GM12872 (cell line): ENCODE results near the gene BRSK2.

ENCODE experiments used
- TF ChIP-seq, protein P1 (sequence below): IDR thresholded peaks from 3 replicates; pipeline ENCODE4 v1.5.1; 2011; ENCODE audit warnings: low read depth, mild to moderate bottlenecking, low read length, moderate library complexity; ENCODE audit not compliant: insufficient read depth

The BRSK2 gene

DNA sequence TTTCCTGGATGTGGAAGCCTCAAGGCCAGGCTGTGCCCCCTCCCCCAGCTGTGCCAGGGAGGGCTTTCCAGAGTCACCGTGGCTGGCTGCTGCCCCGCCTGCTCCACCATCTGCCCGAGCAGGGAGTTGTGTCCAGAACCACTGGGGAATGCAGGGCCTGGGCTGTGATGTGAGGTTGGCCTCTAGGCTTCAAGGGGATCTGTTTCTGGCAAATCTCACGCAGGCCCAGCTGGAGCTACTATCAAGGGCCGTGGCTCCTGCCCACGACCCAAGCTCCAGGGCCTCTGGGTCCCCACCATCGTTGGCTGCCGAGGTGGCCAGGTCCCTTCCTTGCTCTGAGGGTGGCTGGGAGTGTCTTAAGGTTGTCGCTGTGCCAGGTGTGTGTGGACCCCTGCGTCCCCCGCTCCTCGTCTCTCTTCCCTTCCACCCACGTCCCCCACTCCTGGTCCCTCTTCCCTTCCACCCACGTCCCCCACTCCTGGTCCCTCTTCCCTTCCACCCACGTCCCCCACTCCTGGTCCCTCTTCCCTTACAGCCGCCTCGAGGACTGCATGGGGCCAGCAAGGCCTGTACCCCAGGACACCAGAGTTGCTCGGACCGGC lies 6.1 kb downstream of the BRSK2 start:
- TF ChIP-seq, protein P1, sequence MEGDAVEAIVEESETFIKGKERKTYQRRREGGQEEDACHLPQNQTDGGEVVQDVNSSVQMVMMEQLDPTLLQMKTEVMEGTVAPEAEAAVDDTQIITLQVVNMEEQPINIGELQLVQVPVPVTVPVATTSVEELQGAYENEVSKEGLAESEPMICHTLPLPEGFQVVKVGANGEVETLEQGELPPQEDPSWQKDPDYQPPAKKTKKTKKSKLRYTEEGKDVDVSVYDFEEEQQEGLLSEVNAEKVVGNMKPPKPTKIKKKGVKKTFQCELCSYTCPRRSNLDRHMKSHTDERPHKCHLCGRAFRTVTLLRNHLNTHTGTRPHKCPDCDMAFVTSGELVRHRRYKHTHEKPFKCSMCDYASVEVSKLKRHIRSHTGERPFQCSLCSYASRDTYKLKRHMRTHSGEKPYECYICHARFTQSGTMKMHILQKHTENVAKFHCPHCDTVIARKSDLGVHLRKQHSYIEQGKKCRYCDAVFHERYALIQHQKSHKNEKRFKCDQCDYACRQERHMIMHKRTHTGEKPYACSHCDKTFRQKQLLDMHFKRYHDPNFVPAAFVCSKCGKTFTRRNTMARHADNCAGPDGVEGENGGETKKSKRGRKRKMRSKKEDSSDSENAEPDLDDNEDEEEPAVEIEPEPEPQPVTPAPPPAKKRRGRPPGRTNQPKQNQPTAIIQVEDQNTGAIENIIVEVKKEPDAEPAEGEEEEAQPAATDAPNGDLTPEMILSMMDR, result no peak

DNA sequence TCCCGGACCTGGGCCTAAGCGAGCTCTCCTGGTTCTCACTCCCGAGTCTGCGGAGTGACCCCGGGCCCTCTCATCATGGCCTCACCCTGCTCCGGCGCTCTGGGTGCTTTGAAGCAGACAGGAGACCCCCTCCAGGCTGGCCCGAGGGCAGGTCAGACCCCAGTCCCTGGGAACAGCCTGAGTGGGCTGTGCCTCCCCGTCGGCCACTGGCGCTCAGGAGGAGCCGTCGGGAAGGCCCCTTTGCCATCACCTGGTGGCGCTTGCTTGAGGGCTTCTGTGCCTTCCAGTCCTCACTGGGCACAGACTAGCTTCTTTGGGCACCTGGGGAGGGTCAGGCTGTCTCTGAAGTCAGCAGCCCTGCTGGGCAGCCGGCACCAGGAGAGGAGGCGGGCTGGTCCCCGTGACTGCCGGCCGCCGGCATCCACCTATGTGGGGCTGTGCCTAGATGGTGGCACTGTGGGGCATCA lies 6.7 kb downstream of the BRSK2 start:
- TF ChIP-seq, protein P1, result no peak

DNA sequence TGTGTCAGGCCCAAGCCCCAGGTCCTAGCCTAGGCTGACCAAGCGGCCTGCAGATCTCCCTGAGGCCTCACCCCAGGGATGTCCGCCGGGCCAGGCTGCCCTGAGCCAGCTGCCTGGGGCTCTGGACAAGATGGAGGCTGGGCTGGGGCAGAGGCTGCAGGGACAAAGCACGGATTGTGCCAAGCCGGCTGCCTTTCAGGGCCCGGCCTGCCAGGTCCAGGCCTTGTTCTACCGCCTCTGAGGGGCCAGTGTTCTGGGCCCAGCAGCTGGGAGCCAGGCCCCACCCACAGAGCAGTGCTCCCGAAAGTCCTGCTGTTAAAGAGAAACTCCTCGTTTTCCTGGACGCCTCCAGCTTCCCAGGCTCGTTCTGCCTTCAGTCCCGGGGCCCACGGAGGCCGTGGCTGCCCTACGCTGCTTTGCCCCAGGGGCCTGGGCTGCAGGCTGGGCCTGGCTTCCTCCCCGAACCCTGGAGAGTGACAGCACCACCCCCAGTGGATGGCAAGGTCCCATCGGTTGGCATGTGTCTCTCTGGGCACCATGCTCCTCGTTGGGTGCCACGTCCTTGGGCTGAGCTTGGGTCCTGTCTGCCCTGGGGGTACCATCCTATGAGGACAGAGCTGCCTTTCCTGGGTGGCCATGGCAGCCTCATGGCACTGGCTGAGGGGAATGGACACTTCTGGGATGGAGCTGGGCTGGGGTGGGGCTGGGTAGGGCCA lies 7.6 kb downstream of the BRSK2 start:
- TF ChIP-seq, protein P1, result no peak

DNA sequence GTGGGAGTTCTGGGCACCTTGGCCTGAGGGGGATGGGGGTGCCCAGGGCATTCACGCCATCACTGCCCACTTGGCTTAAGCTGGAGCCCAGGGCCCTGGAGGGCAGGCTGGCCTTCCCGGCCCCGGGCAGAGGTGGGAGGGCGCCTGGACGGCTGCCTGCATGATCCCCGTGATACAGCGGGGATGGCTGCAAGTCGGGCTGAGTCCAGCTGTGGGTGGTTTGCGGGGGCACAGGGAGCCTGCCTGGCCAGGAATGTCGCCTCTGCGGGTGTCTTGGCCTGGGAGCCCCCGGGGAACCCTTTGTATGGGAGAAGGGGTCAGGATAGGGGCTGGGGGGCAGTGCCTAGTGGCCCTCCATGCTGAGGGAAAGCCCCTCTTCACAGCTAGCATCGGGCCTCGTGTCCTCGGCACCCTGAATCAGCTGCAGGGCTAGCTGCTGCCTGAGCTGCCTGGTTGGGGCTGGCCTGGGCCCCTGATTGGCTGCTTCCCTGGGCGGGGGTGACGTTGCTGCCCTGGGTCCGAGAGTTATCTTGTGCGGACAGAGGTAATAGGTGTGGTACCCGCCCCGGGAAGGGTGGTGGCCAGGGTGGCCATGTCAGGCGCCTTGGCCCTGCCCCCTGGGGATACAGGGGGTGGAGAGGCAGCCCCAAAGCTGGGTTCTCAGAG lies 8.3 kb downstream of the BRSK2 start:
- TF ChIP-seq, protein P1, result no peak

DNA sequence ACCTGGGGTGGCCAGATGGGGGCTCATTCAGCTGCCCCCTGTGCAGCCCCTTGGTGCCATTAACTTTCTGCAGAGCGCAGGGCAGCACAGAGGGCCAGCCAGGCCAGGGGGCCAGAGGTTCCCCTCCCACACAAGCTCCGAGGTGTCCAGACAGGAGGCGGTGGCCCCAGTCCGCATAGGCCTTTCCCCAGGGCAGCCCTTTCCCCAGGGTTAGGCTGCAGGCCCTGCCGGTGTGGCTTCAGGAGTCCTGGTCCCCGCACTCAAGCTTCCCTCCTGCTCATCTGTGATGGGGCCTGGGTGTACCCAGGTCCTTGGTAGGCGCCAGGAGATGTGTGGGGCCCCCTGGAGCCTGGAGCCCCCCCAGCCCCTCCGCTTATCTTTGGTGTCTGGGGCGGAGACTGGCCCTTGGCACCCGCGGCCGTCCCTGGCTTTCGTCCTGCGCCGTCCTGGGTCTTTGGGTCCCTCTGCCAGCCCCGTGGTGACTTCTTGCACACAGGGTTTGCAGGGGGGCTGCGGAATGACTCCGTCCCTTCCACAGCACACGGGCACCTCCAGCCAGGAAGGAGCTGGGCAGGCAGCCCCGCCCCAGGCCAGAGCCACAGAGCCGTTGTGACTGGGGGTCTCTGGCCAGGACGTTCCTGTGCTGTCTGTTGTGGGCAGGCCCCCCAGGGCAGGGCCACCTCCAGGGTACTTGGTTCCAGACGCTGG lies 8.9 kb downstream of the BRSK2 start:
- TF ChIP-seq, protein P1, result no peak

DNA sequence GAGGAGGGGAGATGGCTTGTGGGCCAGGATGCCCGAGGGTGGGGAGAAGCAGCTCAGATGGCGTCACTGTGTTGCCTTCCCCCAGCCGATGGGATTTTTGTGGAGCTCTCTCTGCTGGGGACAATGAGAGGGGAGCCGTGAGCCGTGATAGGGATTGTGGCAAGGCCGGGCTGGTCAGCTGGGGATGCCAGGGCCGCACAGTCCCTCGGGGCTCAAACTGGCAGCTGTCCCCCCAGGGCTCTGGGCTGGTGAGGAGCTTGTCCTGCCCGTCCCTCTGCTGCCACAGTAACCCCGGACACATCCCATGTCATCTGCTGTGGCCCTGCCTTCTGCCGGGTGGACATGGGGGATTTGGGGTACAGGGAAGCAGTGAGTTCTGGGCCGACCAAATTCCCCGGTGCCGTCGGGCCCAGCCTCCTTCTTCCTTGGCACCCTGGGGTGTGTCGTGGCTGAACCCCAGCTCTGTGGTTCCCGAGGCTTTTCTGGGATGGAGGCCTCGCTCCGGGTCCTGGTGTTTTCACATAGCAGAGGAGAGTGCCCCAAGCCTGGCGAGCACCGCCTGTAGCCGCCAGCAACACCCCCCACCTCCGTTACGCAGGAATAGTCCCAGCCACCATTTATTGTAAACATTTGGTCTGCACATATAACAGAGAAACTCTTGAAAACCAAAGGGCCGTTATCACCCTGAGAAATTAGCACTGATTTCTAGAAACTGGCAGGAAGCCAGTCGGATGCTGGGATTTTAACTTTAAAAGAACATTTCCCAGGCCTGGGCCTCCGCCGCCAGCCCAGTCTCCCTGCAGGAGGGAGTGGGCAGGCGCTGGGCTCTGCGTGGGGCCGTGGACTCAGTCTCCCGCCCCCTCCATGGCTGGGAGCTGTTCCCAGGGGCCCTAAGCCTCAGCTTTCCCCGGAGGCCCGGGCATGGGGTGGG lies 9.9 kb downstream of the BRSK2 start:
- TF ChIP-seq, protein P1, result no peak
